Measurements from ENCODE around the gene KIAA1549.

DNA sequence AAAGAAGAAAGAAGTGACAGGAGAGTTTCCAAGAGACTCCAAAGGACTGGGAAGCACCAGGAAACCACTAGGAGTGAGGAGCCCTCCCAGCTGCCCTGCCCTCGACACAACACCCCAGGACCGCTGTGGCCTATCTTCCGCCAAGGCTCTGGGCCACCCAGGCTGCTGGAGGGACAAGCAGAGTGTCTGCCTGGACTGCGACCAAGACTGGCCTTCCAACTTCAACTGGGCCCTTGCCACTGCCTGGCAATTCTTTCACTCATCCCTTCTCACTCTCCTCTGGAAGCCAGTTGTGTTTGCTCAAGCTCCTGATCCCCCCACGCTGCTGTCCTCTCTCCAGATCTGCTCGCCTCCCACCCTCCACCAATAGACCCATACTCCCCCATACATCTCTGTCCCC is 10.2 kb downstream of the KIAA1549 start:
- TF ChIP-seq, protein P1, sequence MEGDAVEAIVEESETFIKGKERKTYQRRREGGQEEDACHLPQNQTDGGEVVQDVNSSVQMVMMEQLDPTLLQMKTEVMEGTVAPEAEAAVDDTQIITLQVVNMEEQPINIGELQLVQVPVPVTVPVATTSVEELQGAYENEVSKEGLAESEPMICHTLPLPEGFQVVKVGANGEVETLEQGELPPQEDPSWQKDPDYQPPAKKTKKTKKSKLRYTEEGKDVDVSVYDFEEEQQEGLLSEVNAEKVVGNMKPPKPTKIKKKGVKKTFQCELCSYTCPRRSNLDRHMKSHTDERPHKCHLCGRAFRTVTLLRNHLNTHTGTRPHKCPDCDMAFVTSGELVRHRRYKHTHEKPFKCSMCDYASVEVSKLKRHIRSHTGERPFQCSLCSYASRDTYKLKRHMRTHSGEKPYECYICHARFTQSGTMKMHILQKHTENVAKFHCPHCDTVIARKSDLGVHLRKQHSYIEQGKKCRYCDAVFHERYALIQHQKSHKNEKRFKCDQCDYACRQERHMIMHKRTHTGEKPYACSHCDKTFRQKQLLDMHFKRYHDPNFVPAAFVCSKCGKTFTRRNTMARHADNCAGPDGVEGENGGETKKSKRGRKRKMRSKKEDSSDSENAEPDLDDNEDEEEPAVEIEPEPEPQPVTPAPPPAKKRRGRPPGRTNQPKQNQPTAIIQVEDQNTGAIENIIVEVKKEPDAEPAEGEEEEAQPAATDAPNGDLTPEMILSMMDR (IDR thresholded peaks at IDR 0.05; ENCODE audit: insufficient read depth, low read length, poor library complexity, severe bottlenecking) = no peak
- no peak for TF ChIP-seq EZH2phosphoT487 (conservative IDR thresholded peaks at IDR 0.05; ENCODE audit: low read length)
